GM21515 (cell line): ENCODE results near the gene DNAH7.
"Not testable (repeated sequence)": the region's sequence is repeated elsewhere in the genome, so short reads cannot be mapped to it uniquely, and the experiment has no call there.

Source experiments
- ATAC-seq: cut with Tn5 transposase; IDR thresholded peaks from one replicate; pipeline ENCODE4 v1.9.1; 2021; ENCODE audit not compliant: unreplicated experiment

DNAH7 gene

GRCh38 chr2:195984923-195985726, 83.5 kb downstream of the DNAH7 start:
- no peak for ATAC-seq

DNA sequence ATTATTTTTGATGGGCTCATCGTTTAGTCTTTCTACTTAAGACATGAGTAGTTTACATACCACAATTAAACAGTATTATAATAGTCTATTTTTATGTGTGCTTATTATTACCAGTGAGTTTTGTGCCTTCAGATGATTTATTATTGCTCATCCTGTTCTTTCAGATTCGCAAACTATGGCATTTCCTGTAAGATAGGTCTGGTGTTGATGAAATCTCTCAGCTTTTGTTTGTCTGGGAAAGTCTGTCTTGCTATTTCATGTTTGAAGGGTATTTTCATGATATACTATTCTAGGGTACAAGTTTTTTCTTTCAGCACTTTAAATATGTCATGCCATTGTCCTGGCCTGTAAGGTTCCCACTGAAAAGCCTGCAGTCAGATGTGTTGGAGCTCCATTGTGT, 101.3 kb downstream of the DNAH7 start:
- no peak for ATAC-seq

DNA sequence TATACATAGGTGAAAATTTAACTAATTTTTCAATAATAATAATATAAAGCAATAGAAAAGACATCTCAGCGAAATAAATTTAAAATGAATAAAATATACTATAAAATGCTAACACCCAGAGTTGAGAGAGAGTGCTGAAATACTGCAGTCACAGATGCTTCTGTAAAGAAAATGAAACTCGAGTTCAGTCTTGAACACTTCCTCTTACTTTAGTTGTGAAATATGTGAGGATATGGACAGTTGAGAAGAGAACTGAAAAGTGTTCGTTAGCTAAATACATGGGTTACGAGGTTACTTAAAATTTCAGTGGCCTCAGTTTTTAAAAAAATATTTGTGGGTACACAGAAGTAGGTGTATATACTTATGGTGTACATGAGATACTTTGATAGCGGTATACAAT, 106.8 kb downstream of the DNAH7 start:
- ATAC-seq: peak; percentile 96

DNA sequence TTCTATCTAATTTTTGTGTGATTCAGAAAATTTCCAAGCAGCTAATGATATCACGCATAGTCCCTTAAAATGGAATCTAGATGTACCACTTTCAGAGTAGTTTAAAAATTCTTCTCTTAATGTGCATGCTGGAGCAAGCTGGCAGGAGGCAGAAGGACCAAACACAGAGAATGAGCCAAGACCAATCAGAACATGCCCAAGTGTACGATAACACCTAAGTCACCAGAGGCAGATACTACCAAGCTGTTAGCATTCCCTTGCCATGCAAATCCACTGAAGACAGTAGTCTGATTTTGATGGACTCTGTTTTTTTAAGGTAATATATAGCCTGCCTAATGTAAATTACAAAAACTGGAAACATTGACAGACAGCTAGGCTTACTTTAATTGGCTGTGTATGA, 109.3 kb downstream of the DNAH7 start:
- ATAC-seq: no peak

DNA sequence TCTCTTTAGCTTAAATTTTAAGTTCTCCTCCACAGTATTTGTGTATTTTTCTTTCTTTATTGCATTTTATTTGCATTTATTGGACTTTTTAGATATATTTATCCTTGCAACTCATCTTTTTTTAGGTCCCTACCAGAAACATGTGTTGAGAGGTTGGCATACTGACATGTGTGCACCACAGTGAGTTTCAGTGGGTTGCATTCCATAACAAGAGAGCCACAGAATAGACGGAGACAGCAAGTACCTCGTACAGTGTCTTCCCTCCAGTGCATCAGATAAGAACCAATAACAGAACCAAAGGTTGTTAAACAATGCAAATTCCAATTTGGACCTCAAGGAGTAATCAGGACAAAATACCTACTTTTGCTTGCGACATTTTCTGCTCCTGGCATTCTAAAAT, 111.9 kb downstream of the DNAH7 start:
- no peak for ATAC-seq

DNA sequence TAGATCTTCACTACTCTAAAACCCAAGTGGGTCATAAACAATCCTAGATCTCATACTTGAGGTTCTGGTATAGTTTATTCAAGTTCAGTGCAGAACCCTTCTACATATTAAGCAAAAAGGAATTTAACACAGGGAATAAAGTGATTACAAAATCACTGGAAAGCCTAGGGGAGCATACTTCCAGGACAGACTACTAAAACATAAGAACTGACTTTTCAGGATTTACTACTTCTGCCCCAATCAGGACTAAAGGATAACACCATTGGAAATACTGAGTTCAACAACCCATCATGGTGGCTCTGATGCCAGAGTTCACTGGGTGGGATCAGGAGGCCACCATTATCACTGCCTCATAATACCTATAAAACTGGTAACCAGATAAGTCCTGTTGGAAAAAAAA, 123.6 kb downstream of the DNAH7 start:
- no peak for ATAC-seq

DNA sequence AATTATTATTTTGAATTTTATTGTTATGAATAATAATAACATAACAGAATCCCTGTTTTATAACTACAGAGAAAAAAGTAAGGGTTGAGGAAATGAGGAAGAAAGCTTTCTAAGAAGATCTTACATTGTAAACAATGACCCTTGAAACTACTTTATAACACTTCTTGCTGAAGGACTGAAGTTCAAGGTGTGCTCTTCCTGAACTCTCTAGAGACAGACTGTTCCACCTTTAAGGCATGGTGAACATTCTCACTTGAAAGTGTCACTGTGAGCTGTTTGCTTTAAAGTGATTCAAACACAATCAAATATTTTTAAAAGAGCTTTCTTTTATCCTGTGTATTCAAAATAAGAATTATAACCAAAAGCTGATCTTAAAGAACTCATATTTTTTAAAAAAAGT, 131.5 kb downstream of the DNAH7 start:
- no peak for ATAC-seq

DNA sequence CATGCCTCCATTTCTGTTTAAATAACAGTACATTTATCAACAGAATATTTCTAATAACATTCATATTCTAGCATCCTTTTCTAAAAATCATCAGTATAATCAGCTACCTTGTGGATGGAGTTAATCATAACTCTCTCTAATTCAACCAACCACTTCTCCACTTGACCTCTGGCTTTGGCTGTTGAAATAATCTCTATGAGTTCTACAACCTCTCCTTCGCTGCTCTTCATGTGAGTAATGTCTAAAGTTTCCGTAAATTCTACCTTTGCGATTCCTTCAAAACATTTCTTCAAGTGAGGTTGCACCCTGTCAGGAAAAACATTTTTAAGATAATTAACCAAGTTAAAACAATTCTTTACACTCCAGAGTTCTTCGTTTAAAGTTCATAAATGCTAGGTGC, 134.2 kb downstream of the DNAH7 start:
- no peak for ATAC-seq

GRCh38 chr2:195929531-195929930, 139.1 kb downstream of the DNAH7 start:
- ATAC-seq: no peak

DNA sequence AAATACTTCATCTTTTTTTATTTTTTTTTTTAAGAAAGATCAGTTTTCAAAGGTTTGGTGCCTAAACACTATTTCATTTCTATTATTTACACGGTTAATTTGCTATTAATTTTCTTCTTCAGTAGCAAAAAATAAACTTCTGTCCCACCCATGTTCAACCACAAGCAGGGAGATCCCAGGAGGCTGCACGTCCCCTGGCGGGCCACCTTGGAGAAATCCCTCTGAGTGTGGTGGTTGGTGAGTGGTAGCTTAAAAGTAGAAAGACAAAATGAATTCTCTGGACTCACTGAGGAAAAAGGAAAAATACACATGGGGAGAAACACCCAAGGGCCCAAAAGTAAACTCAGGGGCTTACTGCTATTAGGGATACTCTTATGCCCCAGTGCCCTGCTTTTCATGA, 143.5 kb downstream of the DNAH7 start:
- ATAC-seq: no peak

GRCh38 chr2:195923889-195924288, 144.7 kb downstream of the DNAH7 start:
- no peak for ATAC-seq

DNA sequence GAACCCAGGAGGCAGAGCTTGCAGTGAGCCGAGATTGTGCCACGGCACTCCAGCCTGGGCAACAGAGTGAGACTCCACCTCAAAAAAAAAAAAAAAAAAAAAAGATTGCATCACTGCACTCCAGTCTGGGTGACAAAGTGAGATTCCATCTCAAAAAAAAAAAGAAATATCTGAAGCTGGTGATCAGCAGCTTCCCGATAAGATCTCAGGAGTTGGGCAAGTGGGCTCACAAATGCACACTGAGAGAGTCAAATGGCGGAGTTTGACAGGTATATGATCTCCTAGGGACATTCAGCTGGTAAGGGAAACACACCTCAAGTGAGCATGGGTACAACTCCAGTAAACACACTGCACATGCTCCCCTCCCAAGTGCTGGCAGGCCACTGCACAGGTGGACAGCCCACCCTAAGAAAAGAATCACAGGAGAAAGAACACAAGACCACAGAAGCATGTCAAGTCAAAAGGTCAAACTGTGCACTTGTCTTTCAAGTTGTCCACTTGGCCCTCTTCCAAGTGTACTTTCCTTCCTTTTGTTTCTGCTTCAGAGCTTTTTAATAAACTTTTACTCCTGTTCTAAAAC, 151.5 kb downstream of the DNAH7 start:
- not testable (repeated sequence) for ATAC-seq

- ATAC-seq: no peak
Measured at GRCh38 chr2:195912079-195912478, 156.6 kb downstream of the DNAH7 start.

GRCh38 chr2:195910570-195910969, 158.1 kb downstream of the DNAH7 start:
- no peak for ATAC-seq

DNA sequence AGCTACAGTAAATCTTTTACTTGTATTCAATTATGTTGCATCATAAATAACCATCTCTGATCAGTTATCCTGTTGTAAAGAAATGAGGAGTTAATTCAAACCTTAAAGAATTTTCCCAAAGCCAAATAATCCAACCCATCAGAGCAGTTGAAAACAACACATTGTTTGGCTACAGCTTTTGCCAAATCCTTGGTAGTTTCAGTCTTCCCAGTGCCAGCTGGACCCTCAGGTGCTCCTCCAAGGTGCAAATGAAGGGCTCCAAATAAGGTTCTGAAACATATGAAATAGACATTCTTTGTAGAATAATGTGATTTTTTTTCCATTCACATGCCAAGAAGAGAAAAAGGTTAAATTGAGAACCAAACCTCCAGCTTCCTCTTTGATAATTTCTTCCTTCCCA, 158.7 kb downstream of the DNAH7 start:
- no peak for ATAC-seq

DNA sequence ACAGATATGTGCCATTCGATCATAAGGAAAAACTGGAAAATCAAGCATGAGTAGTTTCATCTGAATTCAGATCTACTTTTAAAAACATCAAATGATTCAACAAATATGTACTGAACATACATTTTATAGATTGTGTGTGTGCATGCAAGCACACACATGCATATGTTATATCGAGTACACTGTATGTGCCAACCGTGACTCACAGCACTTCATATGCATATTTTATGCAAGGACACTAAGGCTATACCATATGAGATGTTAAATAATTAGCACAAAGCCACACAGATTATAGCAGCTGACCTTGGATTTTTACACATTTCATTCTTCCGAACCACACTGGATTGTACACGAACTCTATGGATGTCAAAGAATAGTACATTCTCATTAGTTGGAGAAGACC, 161.2 kb downstream of the DNAH7 start:
- ATAC-seq: no peak

DNA sequence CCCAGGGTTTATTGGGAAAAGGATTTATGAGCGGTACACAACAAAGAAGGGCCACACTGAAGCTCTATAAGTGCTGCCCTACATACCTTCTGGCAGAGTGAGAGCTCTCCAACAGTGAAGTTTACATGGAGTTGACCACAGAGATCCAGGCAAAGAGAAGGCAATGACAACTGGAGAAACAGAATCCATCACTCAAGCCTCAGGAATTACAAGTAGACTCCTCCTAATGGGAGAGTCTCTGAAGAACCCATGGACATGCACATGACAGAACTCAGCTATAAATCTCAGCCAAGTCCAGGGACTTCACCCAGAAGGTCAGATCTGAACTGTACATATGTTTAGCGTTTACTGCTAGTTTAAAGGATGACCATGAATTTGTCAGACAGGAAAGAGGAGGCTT, 164.7 kb downstream of the DNAH7 start:
- ATAC-seq: no peak

GRCh38 chr2:195902857-195903256, 165.8 kb downstream of the DNAH7 start:
- ATAC-seq: no peak

GRCh38 chr2:195899226-195899625, 169.4 kb downstream of the DNAH7 start:
- ATAC-seq: no peak

- no peak for ATAC-seq
Measured at GRCh38 chr2:195898505-195899191, 170.0 kb downstream of the DNAH7 start.

- no peak for ATAC-seq
Measured at GRCh38 chr2:195891081-195891480, 177.6 kb downstream of the DNAH7 start.

DNA sequence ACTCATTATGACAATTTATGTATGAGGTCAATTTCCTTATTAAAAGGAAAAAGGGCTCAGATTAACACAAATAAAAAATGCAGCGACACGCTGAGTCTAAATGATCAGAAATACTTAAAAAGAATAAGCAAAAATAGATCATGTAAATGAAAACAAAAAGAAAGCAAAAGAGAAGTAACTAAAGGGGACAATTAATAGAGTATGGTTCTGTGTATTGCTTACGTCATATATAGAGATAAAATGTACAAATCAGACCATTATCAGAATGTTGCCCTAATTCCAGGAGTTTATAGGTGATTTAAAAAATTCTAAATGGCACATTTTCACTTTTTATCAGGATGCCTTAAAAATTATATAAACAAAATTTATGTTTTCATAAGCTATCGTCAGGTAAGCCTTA, 189.5 kb downstream of the DNAH7 start:
- no peak for ATAC-seq
